Measurements from ENCODE around the gene EPS8L1. TPM values are rescaled to one million over a fixed set of nuclear protein-coding genes. Genes with fewer than 3 reads are reported as not detected.
A peak's percentile ranks its signal among the peaks of the same experiment; 100 is the strongest.

The EPS8L1 gene
- total and polyA plus RNA-seq, 8 donors: 10.2 to 279 (median 17.5) TPM

DNA sequence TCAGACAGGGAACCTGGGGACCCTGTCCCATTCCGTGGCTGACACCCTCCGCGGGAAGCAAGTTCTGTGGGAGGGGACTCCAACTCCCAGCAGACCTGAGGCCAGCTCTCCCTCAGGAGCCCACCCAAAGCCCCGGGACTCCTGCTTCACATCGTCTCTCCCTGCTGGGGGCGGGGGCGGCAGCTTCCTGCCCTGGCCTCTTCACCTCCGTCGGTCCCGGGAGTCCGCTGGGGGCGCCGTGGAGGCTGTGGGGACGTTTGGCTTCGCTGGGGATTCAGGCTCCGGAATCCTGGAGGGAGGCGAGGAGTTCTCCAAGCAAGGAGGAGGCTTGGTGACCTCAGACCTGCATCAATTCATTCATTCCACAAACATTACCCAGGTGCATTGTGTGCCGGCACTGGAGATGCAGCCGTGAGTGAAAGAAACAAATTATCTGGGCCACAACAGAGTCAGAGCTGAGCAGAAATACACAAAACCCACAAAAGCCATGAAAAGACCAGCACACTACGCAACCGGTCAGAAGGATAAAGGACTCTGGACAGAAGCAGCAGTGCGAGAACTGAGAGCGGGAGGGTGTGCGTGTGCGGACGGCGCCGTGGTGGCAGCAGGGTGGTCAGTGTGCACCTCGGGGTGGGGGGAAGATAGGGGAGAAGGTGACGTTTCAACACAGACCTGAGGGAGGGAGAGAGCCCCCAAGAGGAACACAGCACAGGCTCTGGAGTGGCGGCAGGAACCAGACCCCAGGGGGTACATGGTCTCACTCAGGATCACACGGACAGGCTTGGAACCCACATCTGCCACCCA, 19.0 kb downstream of the EPS8L1 start:
- TF ChIP-seq, protein P1, sequence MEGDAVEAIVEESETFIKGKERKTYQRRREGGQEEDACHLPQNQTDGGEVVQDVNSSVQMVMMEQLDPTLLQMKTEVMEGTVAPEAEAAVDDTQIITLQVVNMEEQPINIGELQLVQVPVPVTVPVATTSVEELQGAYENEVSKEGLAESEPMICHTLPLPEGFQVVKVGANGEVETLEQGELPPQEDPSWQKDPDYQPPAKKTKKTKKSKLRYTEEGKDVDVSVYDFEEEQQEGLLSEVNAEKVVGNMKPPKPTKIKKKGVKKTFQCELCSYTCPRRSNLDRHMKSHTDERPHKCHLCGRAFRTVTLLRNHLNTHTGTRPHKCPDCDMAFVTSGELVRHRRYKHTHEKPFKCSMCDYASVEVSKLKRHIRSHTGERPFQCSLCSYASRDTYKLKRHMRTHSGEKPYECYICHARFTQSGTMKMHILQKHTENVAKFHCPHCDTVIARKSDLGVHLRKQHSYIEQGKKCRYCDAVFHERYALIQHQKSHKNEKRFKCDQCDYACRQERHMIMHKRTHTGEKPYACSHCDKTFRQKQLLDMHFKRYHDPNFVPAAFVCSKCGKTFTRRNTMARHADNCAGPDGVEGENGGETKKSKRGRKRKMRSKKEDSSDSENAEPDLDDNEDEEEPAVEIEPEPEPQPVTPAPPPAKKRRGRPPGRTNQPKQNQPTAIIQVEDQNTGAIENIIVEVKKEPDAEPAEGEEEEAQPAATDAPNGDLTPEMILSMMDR (IDR thresholded peaks at IDR 0.05): no peak
- H3K27ac ChIP-seq: no peak overlapping the region
- no peak for FAIRE-seq
- peak in 2 of 6 donors; percentile 10 to 65 for DNase-seq
- intact Hi-C loops (cut with DNase I): no loop called here
- H3K27me3 ChIP-seq: no peaks in the 10 kb centered on the region
- no peaks in the 10 kb centered on the region for H3K9me3 ChIP-seq
- WGBS, 2 donors: 91% methylated on average over 32 of the region's 32 CpGs
- peaks cover 0 to 17% (median 6%) of the 10 kb centered on the region in 3 donors for H3K36me3 ChIP-seq
- no peaks in the 10 kb centered on the region for H3K4me1 ChIP-seq
- no peak overlapping the region for H3K4me3 ChIP-seq
- no peak for ATAC-seq

DNA sequence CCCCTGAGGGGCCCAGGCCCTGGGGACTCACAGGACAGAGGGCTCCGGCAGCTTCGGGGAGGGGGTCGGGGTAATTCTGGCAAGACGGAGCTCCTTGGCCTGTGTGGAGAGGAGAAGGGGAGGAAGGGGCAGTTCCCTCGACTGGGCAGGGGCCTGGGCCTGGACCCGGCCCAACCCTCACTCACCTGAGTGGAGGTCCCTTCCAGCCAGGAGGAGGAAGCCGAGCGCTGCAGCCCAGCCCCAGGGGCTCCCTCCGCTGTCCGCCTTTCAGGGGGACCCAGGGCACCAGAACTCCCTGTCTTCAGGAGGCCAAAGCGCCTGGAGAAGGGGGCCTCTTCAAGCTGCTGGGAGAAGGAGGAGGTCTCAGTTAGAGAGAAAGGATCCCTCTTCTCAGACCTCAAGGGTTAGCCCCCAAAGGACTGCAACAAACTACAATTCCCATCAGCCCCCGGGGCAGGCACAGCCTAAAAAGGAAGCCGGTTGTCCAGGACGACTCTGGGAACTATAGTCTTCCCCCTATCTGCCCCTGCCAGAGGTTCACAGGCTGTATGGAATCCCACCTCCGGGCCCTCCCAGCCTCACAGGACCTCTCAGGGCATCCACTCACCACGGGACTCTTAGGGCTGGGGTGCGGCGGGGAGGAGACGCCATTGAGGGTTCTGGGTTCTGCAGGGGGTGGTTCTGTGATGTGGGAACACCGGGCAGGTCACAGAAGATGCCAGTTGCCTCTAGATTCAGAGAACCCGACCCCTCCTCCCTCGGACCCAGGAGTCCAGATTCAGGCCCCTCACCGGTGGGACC, 19.8 kb downstream of the EPS8L1 start:
- 88 to 91% methylated on average over 23 of the region's 23 CpGs for WGBS, 2 donors
- Histone ChIP-seq H3K4me3 (no peak overlapping the region), H3K36me3 (peaks cover 0 to 17% (median 6%) of the 10 kb centered on the region in 3 donors), H3K9me3 (no peaks in the 10 kb centered on the region), H3K4me1 (no peaks in the 10 kb centered on the region), H3K27me3 (no peaks in the 10 kb centered on the region), H3K27ac (no peak overlapping the region)
- peak in 1 of 6 donors; percentile 33 for DNase-seq
- intact Hi-C loops (cut with DNase I): no loop called here
- no peak for ATAC-seq
- TF ChIP-seq, protein P1 (IDR thresholded peaks at IDR 0.05): no peak
- FAIRE-seq: no peak

DNA sequence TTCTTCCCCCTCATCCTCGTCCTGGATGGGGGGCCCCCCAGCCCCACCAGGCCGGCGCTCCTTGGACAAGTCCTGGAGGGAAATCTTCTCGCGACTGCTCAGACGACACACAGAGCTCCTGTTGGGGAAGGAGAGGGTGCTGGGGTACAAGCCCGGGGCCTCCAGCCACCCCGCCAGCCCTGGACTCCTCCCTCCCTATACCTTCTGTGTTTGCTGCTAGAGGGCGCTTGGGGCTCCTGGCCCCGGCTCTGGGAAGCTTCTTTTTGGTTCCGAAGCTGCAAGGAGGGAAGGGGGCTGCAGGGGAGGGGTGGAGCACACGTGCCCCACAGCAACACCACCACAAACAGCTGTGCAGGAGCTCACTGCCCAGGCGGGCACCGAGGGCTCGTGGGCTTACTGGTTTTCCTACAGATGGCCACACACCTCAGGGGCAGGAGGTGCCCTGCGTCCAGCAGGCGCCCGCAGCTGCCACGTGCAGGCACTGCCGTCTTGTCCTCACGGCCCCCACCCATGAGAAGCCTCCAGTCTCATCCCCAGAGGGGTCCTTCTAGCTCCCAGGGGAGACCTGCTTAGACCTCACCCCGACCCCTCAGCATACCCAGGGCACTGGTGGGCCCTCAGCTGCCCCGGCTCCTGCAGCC, 20.5 kb downstream of the EPS8L1 start:
- no peak for ATAC-seq

DNA sequence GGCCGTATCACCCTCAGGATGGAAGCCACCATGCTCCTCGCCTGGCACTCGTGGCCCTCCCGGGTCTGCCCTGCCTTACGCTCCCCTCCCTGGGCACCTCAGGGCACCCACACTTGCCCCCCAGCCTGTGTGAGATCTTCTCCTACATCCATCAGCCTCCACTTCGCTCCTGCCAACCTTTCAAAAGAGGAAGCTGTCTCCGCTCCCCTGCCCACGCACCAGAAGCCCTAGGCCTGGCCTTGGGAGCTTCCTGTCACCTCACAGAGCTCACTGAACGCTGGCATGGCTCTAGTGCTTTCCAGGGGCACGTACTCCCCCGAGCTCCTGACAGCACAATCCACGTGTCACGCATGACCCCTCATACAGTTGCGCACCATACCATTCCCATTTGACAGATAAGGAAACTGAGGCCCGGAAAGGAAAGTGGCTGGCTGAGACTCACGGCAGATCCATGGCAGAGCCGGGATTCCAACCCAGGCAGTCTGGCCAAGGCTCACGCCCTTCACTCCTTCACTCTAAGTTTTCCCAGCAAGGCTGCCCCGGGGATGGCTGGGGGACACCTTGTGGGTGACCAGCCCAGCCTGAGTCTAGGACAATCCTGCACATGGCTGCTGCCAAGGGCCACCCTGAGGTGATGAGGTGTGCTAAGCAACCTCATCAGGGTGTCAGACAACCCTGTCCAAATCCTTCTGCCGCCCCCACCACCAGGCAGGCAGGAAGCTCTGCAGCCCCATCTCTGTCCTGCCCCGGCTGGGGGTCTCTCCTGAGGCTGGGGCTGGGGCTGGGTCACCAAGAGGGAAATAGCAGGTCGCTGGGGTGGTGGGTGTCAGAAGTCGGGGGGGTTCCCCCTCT, 22.4 kb downstream of the EPS8L1 start:
- Histone ChIP-seq H3K4me3 (no peak overlapping the region), H3K36me3 (peaks cover 0 to 13% (median 3%) of the 10 kb centered on the region in 3 donors), H3K4me1 (no peaks in the 10 kb centered on the region), H3K9me3 (no peaks in the 10 kb centered on the region), H3K27me3 (no peaks in the 10 kb centered on the region), H3K27ac (no peak overlapping the region)
- intact Hi-C loops (cut with DNase I): no loop called here
- DNase-seq (peak in 2 of 6 donors; percentile 12 to 58), ATAC-seq (peak in 2 of 4 donors; percentile 9 to 54), FAIRE-seq (no peak)
- TF ChIP-seq, protein P1 (IDR thresholded peaks at IDR 0.05): no peak
- 92 to 93% methylated on average over 21 to 23 of the region's 23 CpGs for WGBS, 2 donors

More for the DNA sequence above, 20.5 kb downstream of the EPS8L1 start:
- DNase-seq: peak in 1 of 6 donors; percentile 58
- no peaks in the 10 kb centered on the region for H3K4me1 ChIP-seq
- no peak for FAIRE-seq
- no peak overlapping the region for H3K27ac ChIP-seq
- no peaks in the 10 kb centered on the region for H3K9me3 ChIP-seq
- TF ChIP-seq, protein P1 (IDR thresholded peaks at IDR 0.05): no peak
- peaks cover 0 to 19% (median 6%) of the 10 kb centered on the region in 3 donors for H3K36me3 ChIP-seq
- WGBS, 2 donors: 90 to 91% methylated on average over 20 to 23 of the region's 23 CpGs
- H3K27me3 ChIP-seq: no peaks in the 10 kb centered on the region
- intact Hi-C loops (cut with DNase I): no loop called here
- H3K4me3 ChIP-seq: no peak overlapping the region
